Measurements from ENCODE around the gene AGPAT4. TPM values are rescaled to one million over a fixed set of nuclear protein-coding genes. Genes with fewer than 3 reads are reported as not detected.

Gene AGPAT4
- total and polyA plus RNA-seq, 3 donors from 2014 or later, result 5.4 to 7.2 (median 6.4) TPM

DNA sequence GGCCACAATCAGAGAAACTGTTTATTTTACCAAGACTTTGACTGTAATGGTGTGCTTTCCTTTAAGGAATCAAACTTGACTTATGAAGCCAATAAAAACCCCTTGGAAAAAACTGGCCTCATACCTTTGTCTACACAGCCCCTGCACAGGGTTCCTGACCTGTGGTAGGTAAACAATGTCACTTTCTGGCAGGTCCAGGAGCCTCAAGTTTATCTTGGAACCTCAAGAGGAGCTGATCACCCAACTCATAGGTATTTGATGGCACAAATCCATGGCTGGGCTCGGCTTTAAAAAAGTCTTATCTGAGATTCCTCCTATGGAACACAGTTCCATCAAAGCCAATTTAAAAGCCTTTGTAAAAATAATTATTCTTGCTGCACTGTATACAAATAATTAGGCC is 61.0 kb downstream of the AGPAT4 start:
- 64 to 65% methylated on average over 1 of the region's 1 CpG for WGBS, 2 donors
- intact Hi-C loops (cut with DNase I; ENCODE audit: low total_unique reads), result no loop called here
- no peak for TF ChIP-seq POLR2A (IDR thresholded peaks at IDR 0.05)
- TF ChIP-seq, protein P1, sequence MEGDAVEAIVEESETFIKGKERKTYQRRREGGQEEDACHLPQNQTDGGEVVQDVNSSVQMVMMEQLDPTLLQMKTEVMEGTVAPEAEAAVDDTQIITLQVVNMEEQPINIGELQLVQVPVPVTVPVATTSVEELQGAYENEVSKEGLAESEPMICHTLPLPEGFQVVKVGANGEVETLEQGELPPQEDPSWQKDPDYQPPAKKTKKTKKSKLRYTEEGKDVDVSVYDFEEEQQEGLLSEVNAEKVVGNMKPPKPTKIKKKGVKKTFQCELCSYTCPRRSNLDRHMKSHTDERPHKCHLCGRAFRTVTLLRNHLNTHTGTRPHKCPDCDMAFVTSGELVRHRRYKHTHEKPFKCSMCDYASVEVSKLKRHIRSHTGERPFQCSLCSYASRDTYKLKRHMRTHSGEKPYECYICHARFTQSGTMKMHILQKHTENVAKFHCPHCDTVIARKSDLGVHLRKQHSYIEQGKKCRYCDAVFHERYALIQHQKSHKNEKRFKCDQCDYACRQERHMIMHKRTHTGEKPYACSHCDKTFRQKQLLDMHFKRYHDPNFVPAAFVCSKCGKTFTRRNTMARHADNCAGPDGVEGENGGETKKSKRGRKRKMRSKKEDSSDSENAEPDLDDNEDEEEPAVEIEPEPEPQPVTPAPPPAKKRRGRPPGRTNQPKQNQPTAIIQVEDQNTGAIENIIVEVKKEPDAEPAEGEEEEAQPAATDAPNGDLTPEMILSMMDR (IDR thresholded peaks at IDR 0.05), result no peak
- no peak overlapping the region for H3K27ac ChIP-seq
- no peaks in the 10 kb centered on the region for H3K9me3 ChIP-seq
- no peaks in the 10 kb centered on the region for H3K4me1 ChIP-seq
- H3K4me3 ChIP-seq, result no peak overlapping the region
- H3K27me3 ChIP-seq, result no peaks in the 10 kb centered on the region
- H3K36me3 ChIP-seq (ENCODE audit: low read depth, missing control alignments), result no peaks in the 10 kb centered on the region
- DNase-seq, result no peak

DNA sequence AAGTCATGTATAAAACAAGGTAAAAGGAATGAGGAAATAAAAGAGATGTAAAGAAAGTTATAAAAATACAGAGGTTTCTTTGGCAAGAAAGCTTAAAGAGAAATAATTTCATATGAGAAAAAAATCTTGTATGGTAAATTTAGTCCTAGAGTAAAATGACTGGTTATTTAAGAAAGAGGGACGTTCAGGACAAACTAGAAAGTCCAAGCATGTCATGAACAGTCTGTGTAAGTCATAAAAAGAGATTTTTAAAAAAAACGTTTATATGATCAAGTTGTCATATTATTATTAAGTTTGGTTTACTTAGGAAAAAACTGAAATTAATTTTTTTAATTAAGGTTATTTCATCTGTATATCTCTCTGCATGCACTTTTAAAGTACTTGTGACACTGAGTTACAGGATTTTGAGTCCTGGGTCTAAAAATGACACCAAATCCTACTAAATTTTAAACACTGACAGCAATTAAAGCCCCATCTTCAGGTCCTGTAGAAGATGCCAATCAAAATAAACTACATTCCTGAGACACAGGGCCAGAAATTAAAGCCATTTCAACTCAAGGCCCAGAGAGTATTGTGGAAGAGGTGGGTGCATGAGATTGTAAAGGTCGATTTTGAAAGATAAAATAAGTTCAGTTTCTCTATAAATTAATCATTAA is 62.4 kb downstream of the AGPAT4 start:
- intact Hi-C loops (cut with DNase I; ENCODE audit: low total_unique reads), result no loop called here
- 84 to 87% methylated on average over 3 of the region's 3 CpGs for WGBS, 2 donors
- Histone ChIP-seq H3K27me3 (no peaks in the 10 kb centered on the region), H3K9me3 (no peaks in the 10 kb centered on the region), H3K4me3 (no peak overlapping the region), H3K4me1 (no peaks in the 10 kb centered on the region), H3K36me3 (ENCODE audit: low read depth, missing control alignments) (no peaks in the 10 kb centered on the region), H3K27ac (no peak overlapping the region)
- TF ChIP-seq POLR2A (IDR thresholded peaks at IDR 0.05), result no peak
- TF ChIP-seq, protein P1 (IDR thresholded peaks at IDR 0.05), result no peak
- DNase-seq, result no peak

DNA sequence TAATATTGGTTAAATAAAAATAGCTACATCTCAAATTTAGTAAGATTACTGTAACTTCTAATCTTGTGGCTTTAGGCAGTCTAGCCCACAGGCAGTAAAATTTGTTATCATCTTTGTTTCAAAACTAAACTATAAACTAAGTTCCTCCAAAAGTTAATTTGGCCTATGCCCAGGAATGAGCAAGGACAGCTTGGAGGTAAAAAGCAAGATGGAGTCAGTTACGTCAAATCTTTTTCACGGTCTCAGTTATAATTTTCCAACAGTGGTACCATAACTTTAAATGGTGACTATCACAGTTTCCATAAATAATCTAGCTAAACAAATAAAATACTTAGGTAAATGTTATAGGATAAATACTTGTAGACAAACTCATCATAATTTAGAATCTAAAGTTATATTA is 63.0 kb downstream of the AGPAT4 start:
- Histone ChIP-seq H3K4me3 (no peak overlapping the region), H3K27me3 (no peaks in the 10 kb centered on the region), H3K9me3 (no peaks in the 10 kb centered on the region), H3K36me3 (ENCODE audit: low read depth, missing control alignments) (no peaks in the 10 kb centered on the region), H3K27ac (no peak overlapping the region), H3K4me1 (no peaks in the 10 kb centered on the region)
- 98% methylated on average over 2 of the region's 2 CpGs for WGBS, 2 donors
- TF ChIP-seq POLR2A (IDR thresholded peaks at IDR 0.05), result no peak
- TF ChIP-seq, protein P1 (IDR thresholded peaks at IDR 0.05), result no peak
- DNase-seq, result no peak
- intact Hi-C loops (cut with DNase I; ENCODE audit: low total_unique reads), result no loop called here

DNA sequence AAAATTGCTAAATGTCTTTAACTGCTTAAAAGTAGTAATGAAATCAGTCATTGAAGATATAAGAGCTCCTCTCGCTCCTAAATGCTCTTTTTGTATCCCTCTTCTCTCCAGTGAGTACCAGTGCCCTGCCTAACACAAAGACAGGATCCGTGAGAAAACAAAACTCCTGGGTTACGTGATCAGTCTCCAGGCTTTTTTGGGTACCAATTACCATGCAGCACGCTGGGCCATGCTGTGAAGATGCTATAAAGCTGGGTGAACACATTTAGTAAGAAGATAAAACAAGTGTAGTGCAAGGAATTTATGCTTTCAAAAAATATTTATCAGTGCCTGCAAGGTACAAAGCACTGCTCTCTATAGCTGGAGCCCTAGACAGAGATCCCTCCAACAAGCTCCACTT is 66.7 kb downstream of the AGPAT4 start:
- Histone ChIP-seq H3K4me1 (no peaks in the 10 kb centered on the region), H3K9me3 (no peaks in the 10 kb centered on the region), H3K27ac (no peak overlapping the region), H3K4me3 (no peak overlapping the region), H3K27me3 (no peaks in the 10 kb centered on the region), H3K36me3 (ENCODE audit: low read depth, missing control alignments) (no peaks in the 10 kb centered on the region)
- 84 to 94% methylated on average over 4 of the region's 4 CpGs for WGBS, 2 donors
- intact Hi-C loops (cut with DNase I; ENCODE audit: low total_unique reads), result no loop called here
- no peak for DNase-seq
- no peak for TF ChIP-seq POLR2A (IDR thresholded peaks at IDR 0.05)
- TF ChIP-seq, protein P1 (IDR thresholded peaks at IDR 0.05), result no peak

Data from testis (tissue), 3 donors.